ENCODE measurements around the gene TOM1. TPM values are rescaled to one million over a fixed set of nuclear protein-coding genes. Genes with fewer than 3 reads are reported as not detected.
"Not testable (repeated sequence)": the region's sequence is repeated elsewhere in the genome, so short reads cannot be mapped to it uniquely, and the experiment has no call there.

Gene TOM1
- polyA plus RNA-seq, 2 of the 4 experiments (the other 2 are of a cell fraction), result 14.5 to 16.6 TPM

GRCh38 chr22:35394810-35395563 is 95.3 kb downstream of the TOM1 start:
- Histone ChIP-seq H3K27ac (peak overlapping the region; percentile 7 to 95; a peak in 5 of 6 replicates), H3K4me3 (no peak overlapping the region), H3K4me1 (peaks cover 74% of the 10 kb centered on the region), H3K4me2 (no peak overlapping the region), H3K9me3 (no peaks in the 10 kb centered on the region)
- 62% methylated on average over 5 of the region's 5 CpGs for WGBS (ENCODE audit: missing lambda C conversion rate)
- DNase-seq (ENCODE audit: low read depth in 1 of 2, low spot score in 1 of 2) (no peak), FAIRE-seq (no peak), ATAC-seq (peak in 1 of 2 experiments; percentile 14; a peak in 1 of 6 replicates)
- POLR2A ChIA-PET, result interaction anchor here (1.5 kb wide), 1 partner anchor 13 kb away, joined by 3 read pairs; no protein-coding TSS in a partner anchor
- CTCF ChIA-PET, result interaction anchor here (1.0 to 1.7 kb wide), 2 partner anchors 44 to 46 kb away, joined by 3 to 5 read pairs; no protein-coding TSS in a partner anchor
- 0 out of 2 replicates have a peak, but pooled peaks have one; percentile 12 for TF ChIP-seq TFCP2L1 (CRISPR knock-in tag; IDR thresholded peaks at IDR 0.05)
- peak in 1 of 2 experiments; percentile 67; a peak in 2 of 5 replicates for TF ChIP-seq JUN (IDR thresholded peaks at IDR 0.05)
- peak; percentile 68; the same call in 1 of the 2 replicates for TF ChIP-seq RARB (CRISPR knock-in tag; IDR thresholded peaks at IDR 0.05)
- TF ChIP-seq TP53 (CRISPR knock-in tag; IDR thresholded peaks at IDR 0.05), result no peak
- TF ChIP-seq MYC (IDR thresholded peaks at IDR 0.05; ENCODE audit: borderline replicate concordance, low read length), result no peak
- TF ChIP-seq POLR2AphosphoS2 (conservative IDR thresholded peaks at IDR 0.05; ENCODE audit: low read length), result 0 out of 2 replicates have a peak, but pooled peaks have one; percentile 24

- H3K9me3 ChIP-seq; FAIRE-seq; DNase-seq (ENCODE audit: low read depth in 1 of 2, low spot score in 1 of 2); H3K4me3 ChIP-seq: not testable (repeated sequence)
- Histone ChIP-seq H3K4me2 (peak overlapping the region; percentile 64), H3K27ac (peak overlapping the region; percentile 77 to 95), H3K4me1 (peaks cover 73% of the 10 kb centered on the region)
- ChIA-PET POLR2A (interaction anchor here (0.7 to 0.8 kb wide), 2 partner anchors 20 to 43 kb away, joined by 3 read pairs; no protein-coding TSS in a partner anchor), CTCF (interaction anchor here (0.9 to 2.2 kb wide), 3 partner anchors 16 to 46 kb away, joined by 3 to 7 read pairs (median 5); partner anchors contain the start of gene HMOX1)
- WGBS (ENCODE audit: missing lambda C conversion rate), result 88% methylated on average over 6 of the region's 6 CpGs
- peak in 1 of 2 experiments; percentile 1; a peak in 2 of 6 replicates for ATAC-seq
These were observed 96.9 kb downstream of the TOM1 start for GRCh38 chr22:35396622-35397021.

- no peak for FAIRE-seq
- Histone ChIP-seq H3K27ac (peak overlapping the region; percentile 77 to 95), H3K4me3 (no peak overlapping the region), H3K4me2 (peak overlapping the region; percentile 64), H3K9me3 (no peaks in the 10 kb centered on the region), H3K4me1 (peaks cover 75% of the 10 kb centered on the region)
- TF ChIP-seq BHLHE40 (IDR thresholded peaks at IDR 0.05; ENCODE audit: low read depth, low read length), result no peak
- peak; percentile 52; the same call in 1 of the 3 replicates for TF ChIP-seq BCL3 (IDR thresholded peaks at IDR 0.05)
- TF ChIP-seq EP300 (IDR thresholded peaks at IDR 0.05), result peak; percentile 64 to 86; a peak in 4 of 5 replicates
- TF ChIP-seq CEBPB (IDR thresholded peaks at IDR 0.05), result peak; percentile 62 to 67; a peak in 3 of 4 replicates
- 0 out of 2 replicates have a peak, but pooled peaks have one; percentile 24 for TF ChIP-seq JUNB (IDR thresholded peaks at IDR 0.05)
- no peak for TF ChIP-seq NR3C1 (IDR thresholded peaks at IDR 0.05)
- peak; percentile 69; a peak in 4 of 5 replicates for TF ChIP-seq JUN (IDR thresholded peaks at IDR 0.05)
- ChIA-PET CTCF (interaction anchor here (0.8 to 2.2 kb wide), 4 partner anchors 11 to 599 kb away, joined by 3 to 7 read pairs (median 5); partner anchors contain the start of gene HMOX1), POLR2A (interaction anchor here (0.6 to 0.9 kb wide), 4 partner anchors 17 to 44 kb away, joined by 3 to 5 read pairs (median 3); partner anchors contain the start of gene HMOX1)
- peak; percentile 26 to 54 for ATAC-seq
- 34% methylated on average over 13 of the region's 13 CpGs for WGBS (ENCODE audit: missing lambda C conversion rate)
- DNase-seq (ENCODE audit: low read depth in 1 of 2, low spot score in 1 of 2), result peak in 1 of 2 experiments; percentile 85
These were observed 97.6 kb downstream of the TOM1 start for GRCh38 chr22:35397095-35397904.

Small RNA genes lying within 50 kb of the gene (small RNA-seq; reads per million reads assigned to genes)
- gene MIR3909, result 0 to 7.9 (median 2.3) reads per million in 6 experiments
- gene MIR6069, result 0 reads per million in 6 experiments

Other genes starting within 250 kb of the TOM1 start
- not detected in 2 replicates for gene ISX, start 233.7 kb upstream of the TOM1 start, polyA plus RNA-seq (2011; rRNA removed)
- not detected in 3 replicates for gene ISX, start 233.7 kb upstream of the TOM1 start, polyA plus RNA-seq (2017; fragmentation: RNase III; extraction: RNeasy Plus Mini Kit Qiagen cat#74134 plus additional on column Dnase treatment)
- 20.4 and 29.5 TPM in 2 replicates for gene HMGXB4, start 42.4 kb upstream of the TOM1 start, polyA plus RNA-seq (2011; rRNA removed)
- gene HMGXB4, start 42.4 kb upstream of the TOM1 start, polyA plus RNA-seq (2017; fragmentation: RNase III; extraction: RNeasy Plus Mini Kit Qiagen cat#74134 plus additional on column Dnase treatment), result 12.9 to 14.1 TPM (median 13.9 TPM) in 3 replicates
- gene HMOX1, start 81.2 kb downstream of the TOM1 start, polyA plus RNA-seq (2011; rRNA removed), result 97.7 and 129 TPM in 2 replicates
- gene HMOX1, start 81.2 kb downstream of the TOM1 start, polyA plus RNA-seq (2017; fragmentation: RNase III; extraction: RNeasy Plus Mini Kit Qiagen cat#74134 plus additional on column Dnase treatment), result 374 to 506 TPM (median 426 TPM) in 3 replicates
- 44.5 and 50.2 TPM in 2 replicates for gene MCM5, start 100.2 kb downstream of the TOM1 start, polyA plus RNA-seq (2011; rRNA removed)
- 94.4 to 99.1 TPM (median 98.1 TPM) in 3 replicates for gene MCM5, start 100.2 kb downstream of the TOM1 start, polyA plus RNA-seq (2017; fragmentation: RNase III; extraction: RNeasy Plus Mini Kit Qiagen cat#74134 plus additional on column Dnase treatment)
- 0.61 and 0.93 TPM in 2 replicates for gene RASD2, start 240.9 kb downstream of the TOM1 start, polyA plus RNA-seq (2011; rRNA removed)
- gene RASD2, start 240.9 kb downstream of the TOM1 start, polyA plus RNA-seq (2017; fragmentation: RNase III; extraction: RNeasy Plus Mini Kit Qiagen cat#74134 plus additional on column Dnase treatment), result 1.2 to 1.4 TPM (median 1.3 TPM) in 3 replicates